Muscle layer of colon (tissue), 2 donors: ENCODE results near the gene TTC34.

Experiments used
- H3K27ac ChIP-seq: one replicate; pipeline ENCODE4 v1.7.0; 2013; ENCODE audit warnings: low read depth, mild to moderate bottlenecking, low read length, moderate library complexity
- H3K27me3 ChIP-seq, 2 donors: one replicate each; pipeline ENCODE4 v1.7.0; 2013; ENCODE audit warnings: low read length in 2 of 2, mild to moderate bottlenecking in 2 of 2; ENCODE audit not compliant: insufficient read depth in 2 of 2, control insufficient read depth in 1 of 2
- H3K36me3 ChIP-seq: one replicate; pipeline ENCODE4 v1.7.0; 2013; ENCODE audit warnings: mild to moderate bottlenecking, low read length; ENCODE audit not compliant: insufficient read depth
- H3K4me1 ChIP-seq: one replicate; pipeline ENCODE4 v1.7.0; 2013; ENCODE audit warnings: mild to moderate bottlenecking, low read length; ENCODE audit not compliant: insufficient read depth
- H3K4me3 ChIP-seq, 2 donors: one replicate each; pipeline ENCODE4 v1.7.0; 2013; ENCODE audit warnings: low read length in 2 of 2, low read depth in 1 of 2, mild to moderate bottlenecking in 1 of 2, moderate library complexity in 1 of 2
- H3K9ac ChIP-seq: one replicate; pipeline ENCODE4 v1.7.0; 2013; ENCODE audit warnings: low read length
- H3K9me3 ChIP-seq: one replicate; pipeline ENCODE4 v1.7.0; 2013; ENCODE audit warnings: mild to moderate bottlenecking, low read length
- donor health status: abdominal sarcoma.
- donor health status: Adenocarcinoma of cecum.

The TTC34 gene

DNA sequence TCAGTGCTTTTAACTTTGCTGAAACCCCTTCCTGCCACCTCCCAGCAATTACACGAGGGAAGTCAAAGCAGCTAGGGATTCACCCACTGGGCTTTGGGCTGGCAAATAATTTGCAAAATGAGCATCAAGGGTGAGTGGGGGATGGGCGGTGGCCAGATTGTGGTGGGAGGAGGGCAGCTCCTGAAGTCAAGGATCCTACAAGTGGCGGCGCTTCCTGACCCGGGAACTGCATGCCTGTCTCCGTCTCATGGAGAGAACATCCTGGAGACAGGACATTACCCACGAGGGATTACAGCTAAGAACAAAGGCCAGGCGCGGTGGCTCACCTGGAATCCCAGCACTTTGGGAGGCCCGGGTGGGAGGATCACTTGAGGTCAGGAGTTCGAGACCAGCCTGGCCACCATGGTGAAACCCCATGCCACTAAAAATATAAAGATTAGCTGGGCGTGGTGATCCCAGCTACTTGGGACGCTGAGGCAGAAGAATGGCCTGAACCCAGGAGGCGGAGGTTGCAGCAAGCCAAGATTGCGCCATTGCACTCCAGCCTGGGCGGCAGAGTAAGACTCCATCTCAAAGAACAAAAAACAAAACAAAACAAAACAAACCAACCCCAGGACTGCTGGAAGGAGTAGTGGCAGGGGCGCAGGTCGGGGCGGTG, 12.9 kb downstream of the TTC34 start:
- peaks cover 10 to 49% of the 10 kb centered on the region in 2 donors for H3K27me3 ChIP-seq
- no peak overlapping the region for H3K27ac ChIP-seq
- H3K36me3 ChIP-seq: no peaks in the 10 kb centered on the region
- H3K4me3 ChIP-seq: no peak overlapping the region
- peaks cover 3% of the 10 kb centered on the region for H3K9me3 ChIP-seq
- H3K9ac ChIP-seq: no peak overlapping the region
- H3K4me1 ChIP-seq: no peaks in the 10 kb centered on the region

- H3K4me3 ChIP-seq: no peak overlapping the region
- H3K4me1 ChIP-seq: no peaks in the 10 kb centered on the region
- H3K9me3 ChIP-seq: no peaks in the 10 kb centered on the region
- H3K9ac ChIP-seq: no peak overlapping the region
- H3K27me3 ChIP-seq: peaks cover 10 to 49% of the 10 kb centered on the region in 2 donors
- no peak overlapping the region for H3K27ac ChIP-seq
- no peaks in the 10 kb centered on the region for H3K36me3 ChIP-seq
Observed at GRCh38 chr1:2787163-2787911, 14.2 kb downstream of the TTC34 start.

DNA sequence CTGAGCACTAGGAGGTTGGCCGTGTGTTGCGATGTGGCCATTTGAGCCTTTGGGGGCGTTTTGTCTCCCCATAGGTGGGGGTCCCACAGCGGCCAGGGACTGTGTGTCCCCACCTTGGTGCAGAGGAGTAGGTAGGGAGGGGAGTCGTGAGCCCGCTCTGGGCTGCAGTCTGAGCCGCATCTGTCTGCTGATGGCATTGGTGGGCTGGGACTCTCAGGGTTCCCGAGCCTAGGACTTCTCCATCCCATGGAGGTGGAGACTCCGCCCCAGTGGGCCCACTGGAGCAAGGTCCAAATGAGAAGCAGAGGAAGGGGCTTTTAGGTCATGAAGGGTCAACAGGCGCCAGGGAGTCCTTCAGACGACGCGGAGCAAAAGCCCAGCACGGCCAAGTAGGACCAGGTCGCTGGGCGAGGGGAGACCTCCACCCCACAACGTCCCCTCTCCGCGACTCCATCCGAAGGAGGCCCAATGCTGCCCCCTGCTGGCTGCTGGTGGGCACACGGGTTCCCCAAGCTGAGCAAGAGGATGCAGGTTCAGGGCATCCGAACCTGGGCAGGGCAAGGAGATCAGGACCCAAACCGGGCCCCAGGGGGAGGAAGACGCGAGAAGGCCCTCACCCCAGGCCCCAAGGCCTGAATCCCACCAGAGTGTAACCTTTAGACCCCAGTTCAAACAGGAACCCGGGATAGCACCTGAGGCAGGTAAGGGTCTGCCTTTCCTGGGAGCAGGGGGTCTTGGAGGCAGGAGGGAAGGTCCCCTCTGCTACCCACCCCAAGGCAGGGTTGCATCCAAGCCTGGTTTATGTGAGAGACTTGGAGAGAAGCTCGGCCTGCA, 14.9 kb downstream of the TTC34 start:
- H3K9me3 ChIP-seq: no peaks in the 10 kb centered on the region
- H3K36me3 ChIP-seq: no peaks in the 10 kb centered on the region
- H3K27me3 ChIP-seq: peaks cover 10 to 49% of the 10 kb centered on the region in 2 donors
- H3K9ac ChIP-seq: no peak overlapping the region
- H3K27ac ChIP-seq: no peak overlapping the region
- H3K4me1 ChIP-seq: no peaks in the 10 kb centered on the region
- H3K4me3 ChIP-seq: no peak overlapping the region

GRCh38 chr1:2785631-2786328, 15.7 kb downstream of the TTC34 start:
- no peaks in the 10 kb centered on the region for H3K9me3 ChIP-seq
- H3K4me1 ChIP-seq: no peaks in the 10 kb centered on the region
- no peaks in the 10 kb centered on the region for H3K36me3 ChIP-seq
- no peak overlapping the region for H3K4me3 ChIP-seq
- peaks cover 10 to 41% of the 10 kb centered on the region in 2 donors for H3K27me3 ChIP-seq
- H3K27ac ChIP-seq: no peak overlapping the region
- H3K9ac ChIP-seq: no peak overlapping the region

- Histone ChIP-seq H3K9me3 (no peaks in the 10 kb centered on the region), H3K36me3 (no peaks in the 10 kb centered on the region), H3K9ac (no peak overlapping the region), H3K27me3 (peaks cover 10 to 34% of the 10 kb centered on the region in 2 donors), H3K4me1 (no peaks in the 10 kb centered on the region), H3K4me3 (no peak overlapping the region), H3K27ac (no peak overlapping the region)
Observed at GRCh38 chr1:2784854-2785630, 16.5 kb downstream of the TTC34 start.

- no peaks in the 10 kb centered on the region for H3K4me1 ChIP-seq
- no peak overlapping the region for H3K27ac ChIP-seq
- H3K9me3 ChIP-seq: no peaks in the 10 kb centered on the region
- H3K27me3 ChIP-seq: peaks cover 10 to 31% of the 10 kb centered on the region in 2 donors
- H3K4me3 ChIP-seq: no peak overlapping the region
- no peaks in the 10 kb centered on the region for H3K36me3 ChIP-seq
- H3K9ac ChIP-seq: no peak overlapping the region
Observed at GRCh38 chr1:2783435-2784397, 17.8 kb downstream of the TTC34 start.

- H3K4me1 ChIP-seq: no peaks in the 10 kb centered on the region
- H3K4me3 ChIP-seq: no peak overlapping the region
- H3K9me3 ChIP-seq: no peaks in the 10 kb centered on the region
- H3K36me3 ChIP-seq: no peaks in the 10 kb centered on the region
- H3K27ac ChIP-seq: no peak overlapping the region
- H3K27me3 ChIP-seq: peaks cover 5 to 25% of the 10 kb centered on the region in 2 donors
- H3K9ac ChIP-seq: no peak overlapping the region
Observed at GRCh38 chr1:2783069-2783434, 18.4 kb downstream of the TTC34 start.

GRCh38 chr1:2781627-2782026, 19.9 kb downstream of the TTC34 start:
- Histone ChIP-seq H3K27ac (no peak overlapping the region), H3K27me3 (peaks cover 0 to 12% of the 10 kb centered on the region in 2 donors), H3K9me3 (no peaks in the 10 kb centered on the region), H3K4me1 (no peaks in the 10 kb centered on the region), H3K4me3 (no peak overlapping the region), H3K36me3 (no peaks in the 10 kb centered on the region), H3K9ac (no peak overlapping the region)

DNA sequence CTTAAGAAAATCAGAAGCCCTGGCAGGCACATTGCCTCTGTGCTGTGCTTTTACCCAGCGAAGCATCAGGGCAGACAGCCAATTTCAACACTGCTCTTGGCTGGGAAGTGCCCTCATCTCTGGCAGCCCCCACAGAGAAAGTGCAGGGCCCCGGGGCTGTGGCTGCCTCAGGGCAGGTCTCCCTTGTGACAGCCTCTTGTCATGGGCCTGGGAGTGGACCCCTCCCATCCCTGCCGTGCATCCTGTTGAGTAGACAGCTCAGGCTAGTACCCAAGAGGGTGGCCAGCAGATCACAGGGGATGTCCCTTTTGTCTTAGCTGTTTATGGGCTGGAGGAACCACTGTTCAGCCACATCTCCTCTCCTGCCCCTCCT, 23.3 kb downstream of the TTC34 start:
- H3K9me3 ChIP-seq: no peaks in the 10 kb centered on the region
- H3K9ac ChIP-seq: no peak overlapping the region
- H3K4me3 ChIP-seq: no peak overlapping the region
- no peaks in the 10 kb centered on the region for H3K36me3 ChIP-seq
- H3K27me3 ChIP-seq: peaks cover 0 to 4% of the 10 kb centered on the region in 2 donors
- no peak overlapping the region for H3K27ac ChIP-seq
- H3K4me1 ChIP-seq: no peaks in the 10 kb centered on the region
